Keratinocyte (primary cell): ENCODE results near the gene MYPN.

Experiments
- CTCF ChIP-seq, 3 experiments: IDR thresholded peaks in 1 of 3; conservative IDR thresholded peaks in 1 of 3; optimal IDR thresholded peaks in 1 of 3; 2 replicates in 2 of 3; 3 replicates in 1 of 3; pipeline versions ENCODE3 to v1.5.1; 2011; ENCODE audit warnings: low read length in 3 of 3, mild to moderate bottlenecking in 3 of 3, moderate library complexity in 2 of 3, control low read depth in 1 of 3, inconsistent platforms in 1 of 3; ENCODE audit not compliant: insufficient read depth in 2 of 3; ENCODE audit errors: extremely low read depth in 1 of 3
- EZH2 ChIP-seq: IDR thresholded peaks from one replicate; pipeline ENCODE4 v1.6.1; 2012; ENCODE audit warnings: inconsistent platforms, mild to moderate bottlenecking, low read length, moderate library complexity

- TF ChIP-seq CTCF (optimal IDR thresholded peaks at IDR 0.05 in 1 of 3, IDR thresholded peaks at IDR 0.05 in 1 of 3, conservative IDR thresholded peaks at IDR 0.05 in 1 of 3; ENCODE audit: extremely low read depth in 1 of 3, insufficient read depth in 2 of 3, low read length in 3 of 3): no peak
- no peak for TF ChIP-seq EZH2
These were observed at the start of gene MYPN for GRCh38 chr10:68109331-68109730.
